GM21390 (cell line): Measurements from ENCODE around the gene CAPZA2.
A peak's percentile ranks its signal among the peaks of the same experiment; 100 is the strongest.
"Not testable (repeated sequence)": the region's sequence is repeated elsewhere in the genome, so short reads cannot be mapped to it uniquely, and the experiment has no call there.

ENCODE experiments used
- ATAC-seq: cut with Tn5 transposase; IDR thresholded peaks from one replicate; pipeline ENCODE4 v1.9.1; 2021; ENCODE audit not compliant: unreplicated experiment

The CAPZA2 gene

DNA sequence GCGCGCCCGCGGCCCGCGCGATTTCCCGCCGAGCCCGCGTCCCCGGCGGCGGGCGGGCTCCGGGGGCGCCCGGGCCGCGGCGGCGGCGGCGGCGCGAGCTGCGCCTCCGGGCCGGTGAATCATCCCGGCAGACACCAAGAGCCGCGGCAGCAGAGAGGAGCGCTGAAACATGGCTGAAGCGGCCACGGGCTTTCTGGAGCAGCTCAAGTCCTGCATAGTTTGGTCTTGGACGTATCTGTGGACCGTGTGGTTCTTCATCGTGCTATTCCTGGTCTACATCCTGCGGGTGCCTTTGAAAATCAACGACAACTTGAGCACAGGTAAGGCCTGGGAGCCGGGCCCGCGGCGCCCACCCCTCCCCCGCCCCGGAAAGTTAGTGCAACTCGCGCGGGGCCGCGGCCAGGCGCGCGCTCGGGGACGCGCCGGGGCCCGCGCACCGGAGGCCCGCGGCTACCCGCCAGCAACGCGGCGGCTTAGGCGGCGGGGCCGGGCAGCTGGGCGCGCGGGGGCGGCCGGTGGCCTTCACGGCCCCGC lies 91.1 kb downstream of the CAPZA2 start, which contains the start of gene ST7:
TSS of gene ST7 (plus strand) at position 130 of the 534 bp plus-strand sequence. CDS start at position 170, 40 bp downstream.
- ATAC-seq = peak; percentile 37

GRCh38 chr7:116953906-116954838 lies 91.8 kb downstream of the CAPZA2 start:
- peak; percentile 19 for ATAC-seq

GRCh38 chr7:116955340-116955739 lies 93.0 kb downstream of the CAPZA2 start:
- no peak for ATAC-seq

DNA sequence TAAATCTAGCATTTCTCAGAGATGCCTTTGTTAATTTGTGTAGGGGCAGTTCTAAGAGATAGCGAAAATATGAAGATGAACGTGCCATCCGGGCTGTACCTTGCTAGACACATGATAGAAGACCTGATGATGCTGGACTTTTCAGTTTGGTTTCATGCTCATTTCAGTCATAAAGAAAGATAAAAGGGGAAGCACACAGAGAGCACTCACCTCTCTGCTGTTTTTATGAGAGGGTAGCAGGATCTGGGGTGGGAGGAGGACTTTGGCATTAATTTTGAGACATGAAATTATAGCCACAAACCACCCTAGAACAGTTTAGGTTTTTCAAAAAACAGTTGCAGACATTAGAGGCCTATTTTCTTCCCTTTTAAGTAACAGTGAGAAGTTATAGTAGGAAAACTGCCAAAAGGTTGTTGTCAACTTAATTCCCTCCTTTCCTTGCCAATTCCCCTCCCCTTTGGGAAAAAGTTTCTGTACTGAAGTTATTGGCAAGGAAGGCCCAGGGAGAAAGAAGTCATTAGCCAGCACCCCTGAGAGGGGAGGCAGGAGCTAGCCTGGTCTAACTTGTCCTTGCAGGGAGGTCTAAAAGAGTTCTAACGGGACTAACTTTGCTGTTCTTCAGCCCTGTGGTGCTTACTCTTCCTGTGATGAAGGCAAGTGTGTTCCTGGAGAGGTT lies 93.6 kb downstream of the CAPZA2 start:
- ATAC-seq = peak; percentile 72

DNA sequence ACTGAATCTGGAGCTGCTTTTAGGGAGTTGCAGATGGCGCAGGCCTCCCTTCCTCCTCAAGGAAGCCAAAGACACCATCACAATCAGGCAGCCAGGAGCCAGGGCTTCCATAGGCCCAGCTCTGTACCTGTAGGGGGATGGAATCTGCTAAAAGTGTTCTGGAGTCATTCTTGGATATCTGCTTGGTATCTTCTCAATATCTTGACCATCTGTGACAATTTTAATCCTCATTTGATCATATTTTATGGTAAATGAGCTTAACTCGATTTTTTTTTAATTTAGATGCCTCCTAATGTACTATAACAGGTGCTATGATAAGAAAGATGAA lies 94.1 kb downstream of the CAPZA2 start:
- ATAC-seq = no peak

DNA sequence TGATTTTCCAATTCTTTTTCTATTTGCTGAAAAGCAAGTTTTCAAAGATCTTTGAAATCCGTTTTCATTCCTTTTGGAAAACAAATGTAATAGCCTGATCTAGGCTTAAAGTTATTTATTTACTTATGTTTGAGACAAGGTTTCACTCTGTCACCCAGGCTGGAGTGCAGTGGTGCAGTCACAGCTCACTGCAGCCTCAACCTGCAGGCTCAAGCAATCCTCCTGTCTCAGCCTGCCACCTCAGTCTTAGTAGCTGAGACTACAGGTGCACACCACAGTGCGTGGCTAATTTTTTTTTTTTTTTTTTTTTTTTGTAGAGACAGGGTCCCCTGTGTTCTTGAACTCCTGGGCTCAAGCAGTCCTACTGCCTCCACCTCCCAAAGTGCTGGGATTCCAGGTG lies 95.5 kb downstream of the CAPZA2 start:
- ATAC-seq = peak; percentile 27

- not testable (repeated sequence) for ATAC-seq
These were observed 99.7 kb downstream of the CAPZA2 start for GRCh38 chr7:116961966-116962673.

- ATAC-seq = no peak
These were observed 100.8 kb downstream of the CAPZA2 start for GRCh38 chr7:116963234-116963633.

GRCh38 chr7:116966601-116967000 lies 104.2 kb downstream of the CAPZA2 start:
- no peak for ATAC-seq

GRCh38 chr7:116967254-116967922 lies 105.0 kb downstream of the CAPZA2 start:
- no peak for ATAC-seq

GRCh38 chr7:116967983-116968382 lies 105.6 kb downstream of the CAPZA2 start:
- no peak for ATAC-seq

GRCh38 chr7:116968631-116969030 lies 106.2 kb downstream of the CAPZA2 start:
- no peak for ATAC-seq

GRCh38 chr7:116969371-116969902 lies 107.0 kb downstream of the CAPZA2 start:
- ATAC-seq = no peak

- peak; percentile 74 for ATAC-seq
These were observed 108.0 kb downstream of the CAPZA2 start for GRCh38 chr7:116970238-116970910.

DNA sequence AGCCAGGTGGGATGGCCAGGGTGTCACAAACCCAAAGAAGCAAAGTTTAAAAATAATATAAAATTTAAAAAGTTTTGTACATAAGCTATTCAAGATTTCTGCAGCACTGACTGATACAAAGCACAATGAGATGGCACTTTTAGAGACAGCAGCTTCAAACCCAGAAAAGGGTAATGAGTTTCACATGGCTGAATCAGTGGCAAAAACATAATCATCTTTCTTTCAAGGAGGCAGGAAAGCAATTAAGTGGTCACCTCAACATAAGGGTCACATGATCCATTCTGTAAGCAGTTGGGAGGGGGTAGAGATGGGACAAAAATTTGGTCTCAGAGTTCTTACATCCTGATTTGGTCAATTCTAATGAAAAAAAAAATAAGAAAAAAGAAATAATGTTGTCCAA lies 108.8 kb downstream of the CAPZA2 start:
- ATAC-seq = not testable (repeated sequence)
